Testis (tissue), 3 donors: ENCODE data around the gene TUBB3. TPM values are rescaled to one million over a fixed set of nuclear protein-coding genes. Genes with fewer than 3 reads are reported as not detected.

Experiments
- DNase-seq: peaks from one replicate; pipeline ENCODE4 v3.0.0-alpha.2; 2019
- H3K27ac ChIP-seq, 2 donors: fragments of 200-600 bp; sonication (generic); one replicate each; pipeline ENCODE4 v1.5.1; 2019
- H3K27me3 ChIP-seq: fragments of 200-600 bp; sonication (generic); one replicate; pipeline ENCODE4 v1.5.1; 2019
- H3K36me3 ChIP-seq: fragments of 200-600 bp; sonication (generic); one replicate; pipeline ENCODE4 v1.5.1; 2017; ENCODE audit warnings: low read depth; ENCODE audit errors: missing control alignments
- H3K4me1 ChIP-seq: fragments of 200-600 bp; sonication (generic); one replicate; pipeline ENCODE4 v1.5.1; 2019
- H3K4me3 ChIP-seq, 2 donors: fragments of 200-600 bp; sonication (generic); one replicate each; pipeline ENCODE4 v1.5.1; 2017 to 2019
- H3K9me3 ChIP-seq: fragments of 200-600 bp; sonication (generic); one replicate; pipeline ENCODE4 v1.5.1; 2017
- POLR2A ChIP-seq: fragments of 450-650 bp; IDR thresholded peaks from one replicate; pipeline ENCODE4 v1.6.1; 2017; ENCODE audit warnings: antibody characterized with exemption, mild to moderate bottlenecking, moderate library complexity
- WGBS, 2 donors: methylation state at CpG; one replicate each; pipeline ENCODE4 v1.1.5; 2018; 5-methylcytosine and 5-hydroxymethylcytosine counted together
- intact Hi-C: fragments of 100-400 bp; cut with DNase I; formaldehyde crosslinking; loops from one replicate; pipeline ENCODE4 v1.15.1; 2023; ENCODE audit warnings: low total_unique reads
- polyA plus RNA-seq: library from polyadenylated mRNA; stranded (reverse); fragments of 350-450 nt; fragmentation: Illumina TruSeq; extraction: RNeasy Lipid Tissue Mini Kit (QIAGEN cat#74804); gene quantifications from one replicate; pipeline ENCODE4 v1.2.3, GENCODE V29; 2014; ENCODE audit warnings: low read depth, low replicate concordance; ENCODE audit not compliant: insufficient read depth
- total RNA-seq, 2 donors: library from RNA; depleted of rRNA; stranded (reverse); fragments of >200 nt; gene quantifications; one replicate each; pipeline ENCODE4 v1.2.3, GENCODE V29; 2016
- TF ChIP-seq, protein P1 (sequence below), 3 experiments: fragments of 450-650 bp in 2 of 3; fragments of 200-600 bp in 1 of 3; sonication (generic) in 1 of 3; IDR thresholded peaks; one replicate each; pipeline ENCODE4 v1.5.1; 2016 to 2019; ENCODE audit warnings: antibody characterized with exemption in 3 of 3, mild to moderate bottlenecking in 2 of 3, moderate library complexity in 1 of 3

The TUBB3 gene
- total and polyA plus RNA-seq, 3 donors from 2014 or later: 38.8 to 61.7 (median 56.5) TPM

DNA sequence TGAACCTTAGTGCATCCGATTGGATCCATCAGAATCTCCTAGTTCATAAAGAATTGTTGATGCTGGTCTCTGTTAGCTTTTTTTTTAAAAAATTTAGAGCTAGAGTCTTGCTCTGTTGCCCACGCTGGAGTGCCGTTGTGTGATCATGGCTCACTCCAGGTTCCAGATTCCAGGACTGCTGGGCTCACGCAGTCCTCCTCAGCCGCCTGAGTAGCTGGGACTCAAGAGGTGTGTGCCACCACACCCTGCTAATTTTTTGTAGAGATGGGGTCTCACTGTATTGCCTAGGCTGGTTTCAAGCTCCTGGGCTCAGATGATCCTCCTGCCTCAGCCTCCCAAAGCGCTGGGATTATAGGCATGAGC lies 41.8 kb upstream of the TUBB3 start:
- H3K36me3 ChIP-seq: no peaks in the 10 kb centered on the region
- no peak for TF ChIP-seq POLR2A
- TF ChIP-seq, protein P1, sequence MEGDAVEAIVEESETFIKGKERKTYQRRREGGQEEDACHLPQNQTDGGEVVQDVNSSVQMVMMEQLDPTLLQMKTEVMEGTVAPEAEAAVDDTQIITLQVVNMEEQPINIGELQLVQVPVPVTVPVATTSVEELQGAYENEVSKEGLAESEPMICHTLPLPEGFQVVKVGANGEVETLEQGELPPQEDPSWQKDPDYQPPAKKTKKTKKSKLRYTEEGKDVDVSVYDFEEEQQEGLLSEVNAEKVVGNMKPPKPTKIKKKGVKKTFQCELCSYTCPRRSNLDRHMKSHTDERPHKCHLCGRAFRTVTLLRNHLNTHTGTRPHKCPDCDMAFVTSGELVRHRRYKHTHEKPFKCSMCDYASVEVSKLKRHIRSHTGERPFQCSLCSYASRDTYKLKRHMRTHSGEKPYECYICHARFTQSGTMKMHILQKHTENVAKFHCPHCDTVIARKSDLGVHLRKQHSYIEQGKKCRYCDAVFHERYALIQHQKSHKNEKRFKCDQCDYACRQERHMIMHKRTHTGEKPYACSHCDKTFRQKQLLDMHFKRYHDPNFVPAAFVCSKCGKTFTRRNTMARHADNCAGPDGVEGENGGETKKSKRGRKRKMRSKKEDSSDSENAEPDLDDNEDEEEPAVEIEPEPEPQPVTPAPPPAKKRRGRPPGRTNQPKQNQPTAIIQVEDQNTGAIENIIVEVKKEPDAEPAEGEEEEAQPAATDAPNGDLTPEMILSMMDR (IDR thresholded peaks at IDR 0.05): no peak
- H3K27me3 ChIP-seq: no peaks in the 10 kb centered on the region
- 85 to 86% methylated on average over 6 of the region's 6 CpGs for WGBS, 2 donors
- no peaks in the 10 kb centered on the region for H3K9me3 ChIP-seq
- intact Hi-C loops: no loop called here
- no peak overlapping the region for H3K27ac ChIP-seq
- H3K4me1 ChIP-seq: peaks cover 12% of the 10 kb centered on the region
- DNase-seq: no peak
- no peak overlapping the region for H3K4me3 ChIP-seq

DNA sequence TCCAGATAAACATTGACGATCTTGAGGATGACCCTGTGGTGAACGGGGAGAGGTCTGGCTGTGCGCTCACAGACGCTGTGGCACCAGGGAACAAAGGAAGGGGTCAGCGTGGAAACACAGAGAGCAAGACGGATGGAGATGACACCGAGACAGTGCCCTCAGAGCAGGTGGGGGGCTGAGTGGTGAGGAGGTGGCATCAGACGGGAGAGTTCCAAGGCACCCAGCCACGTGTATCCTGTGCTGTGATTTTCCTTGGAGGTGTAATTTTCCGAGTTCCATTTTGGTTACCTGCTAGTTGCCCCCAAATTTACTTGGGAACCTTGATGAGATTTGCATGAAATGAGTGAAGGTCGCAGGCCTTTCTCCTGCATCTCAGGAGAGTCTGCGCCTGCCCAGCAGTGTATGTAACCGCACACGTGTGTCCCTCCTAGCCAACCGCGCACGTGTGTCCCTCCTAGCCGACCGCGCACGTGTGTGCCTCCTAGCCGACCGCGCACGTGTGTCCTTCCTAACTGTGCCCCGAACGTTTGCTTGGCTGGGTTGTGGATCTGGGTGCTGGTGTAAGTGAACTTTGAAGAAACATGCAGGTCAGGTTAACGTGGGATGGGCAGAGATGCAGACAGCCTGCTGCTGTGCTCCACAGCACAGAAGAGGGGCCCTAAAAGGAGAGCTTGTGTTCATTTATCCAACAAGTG lies 39.6 kb upstream of the TUBB3 start:
- no peak for DNase-seq
- WGBS, 2 donors: 91 to 93% methylated on average over 27 to 28 of the region's 28 CpGs
- no peak for TF ChIP-seq POLR2A
- TF ChIP-seq, protein P1 (IDR thresholded peaks at IDR 0.05): no peak
- H3K9me3 ChIP-seq: no peaks in the 10 kb centered on the region
- no peak overlapping the region for H3K27ac ChIP-seq
- H3K27me3 ChIP-seq: no peaks in the 10 kb centered on the region
- H3K36me3 ChIP-seq: no peaks in the 10 kb centered on the region
- intact Hi-C loops: no loop called here
- H3K4me1 ChIP-seq: peaks cover 12% of the 10 kb centered on the region
- H3K4me3 ChIP-seq: no peak overlapping the region

DNA sequence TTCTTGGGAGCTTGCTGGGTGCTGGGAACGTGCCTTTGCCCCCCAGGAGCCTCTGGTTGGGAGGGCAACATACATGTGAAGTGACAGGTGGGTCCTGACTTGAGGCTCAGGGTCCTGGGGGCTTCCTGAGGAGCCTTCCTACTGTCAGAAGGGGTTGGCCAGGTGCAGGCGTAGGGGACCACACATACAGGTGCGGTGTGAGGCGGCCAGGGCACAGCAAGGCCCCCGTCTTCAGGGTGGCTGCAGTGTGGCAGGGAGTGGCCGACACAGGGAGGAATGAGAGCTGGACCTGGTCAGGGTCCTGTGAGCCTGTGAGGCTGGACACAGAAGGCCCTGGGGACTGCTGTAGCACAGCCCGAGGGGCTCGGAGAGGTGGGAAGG lies 39.1 kb upstream of the TUBB3 start:
- Histone ChIP-seq H3K27me3 (no peaks in the 10 kb centered on the region), H3K9me3 (no peaks in the 10 kb centered on the region), H3K4me1 (peaks cover 15% of the 10 kb centered on the region), H3K36me3 (no peaks in the 10 kb centered on the region), H3K27ac (no peak overlapping the region), H3K4me3 (no peak overlapping the region)
- DNase-seq: no peak
- WGBS, 2 donors: 83 to 95% methylated on average over 2 to 8 of the region's 8 CpGs
- TF ChIP-seq, protein P1 (IDR thresholded peaks at IDR 0.05): no peak
- TF ChIP-seq POLR2A: no peak
- intact Hi-C loops: no loop called here

DNA sequence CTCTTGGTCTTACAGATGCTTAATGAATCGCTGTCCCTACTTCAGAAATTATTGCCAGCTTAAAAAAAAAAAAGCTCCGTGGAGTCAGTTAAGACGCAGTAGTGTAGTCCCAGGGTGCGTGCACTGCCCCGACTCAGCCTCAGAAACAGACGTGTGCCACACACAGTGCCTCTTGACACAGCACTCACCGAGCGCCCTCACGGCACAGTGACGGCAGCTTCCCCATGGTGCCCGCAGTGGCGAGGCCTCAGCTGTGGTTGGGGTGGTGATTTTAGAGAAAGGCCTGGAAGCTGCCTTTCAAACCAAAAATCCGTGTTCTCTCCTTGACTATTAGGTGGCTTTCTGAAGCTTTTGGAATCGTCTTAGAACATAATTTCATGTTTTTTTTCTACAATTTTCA lies 35.9 kb upstream of the TUBB3 start:
- Histone ChIP-seq H3K36me3 (no peaks in the 10 kb centered on the region), H3K4me1 (peaks cover 18% of the 10 kb centered on the region), H3K9me3 (no peaks in the 10 kb centered on the region), H3K27ac (no peak overlapping the region), H3K27me3 (no peaks in the 10 kb centered on the region), H3K4me3 (no peak overlapping the region)
- WGBS, 2 donors: 95% methylated on average over 14 of the region's 14 CpGs
- no peak for DNase-seq
- no peak for TF ChIP-seq POLR2A
- TF ChIP-seq, protein P1 (IDR thresholded peaks at IDR 0.05): no peak
- intact Hi-C loops: no loop called here

DNA sequence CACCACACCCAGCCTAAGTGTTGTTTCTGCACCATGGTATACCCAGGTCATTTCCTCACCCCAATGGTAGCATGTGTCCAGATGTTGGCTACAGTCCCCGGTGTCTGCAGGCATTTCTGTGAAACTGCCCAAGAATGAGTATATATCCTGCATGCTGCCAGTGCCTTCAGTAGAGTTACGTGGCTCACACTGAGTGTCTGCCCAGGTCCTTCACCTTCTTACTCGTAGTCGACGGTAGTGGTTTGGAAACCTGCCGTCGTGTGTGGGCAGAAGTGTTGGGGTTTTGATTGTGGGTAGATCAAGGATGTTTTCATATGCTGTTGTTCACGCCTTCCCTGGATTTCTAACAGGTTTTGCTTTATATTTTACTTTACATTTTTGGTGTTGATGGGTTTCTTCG lies 32.9 kb upstream of the TUBB3 start:
- whole genome bisulfite sequencing, 2 donors: 74 to 75% methylated on average over 9 of the region's 9 CpGs
- no peak for TF ChIP-seq POLR2A
- TF ChIP-seq, protein P1 (IDR thresholded peaks at IDR 0.05): no peak
- intact Hi-C loops: no loop called here
- H3K4me1 ChIP-seq: peaks cover 18% of the 10 kb centered on the region
- H3K9me3 ChIP-seq: no peaks in the 10 kb centered on the region
- peak overlapping the region in 1 of 2 donors; percentile 53 for H3K27ac ChIP-seq
- no peaks in the 10 kb centered on the region for H3K36me3 ChIP-seq
- no peaks in the 10 kb centered on the region for H3K27me3 ChIP-seq
- DNase-seq: no peak
- H3K4me3 ChIP-seq: no peak overlapping the region
